ENCODE measurements around the gene PRPSAP1. TPM values are rescaled to one million over a fixed set of nuclear protein-coding genes. Genes with fewer than 3 reads are reported as not detected.
A peak's percentile ranks its signal among the peaks of the same experiment; 100 is the strongest.

PRPSAP1 gene
- total and polyA plus RNA-seq, 2 of the 8 experiments (the other 6 are each of a cell fraction or from before 2014, with no cell fraction given): 32.0 to 54.2 TPM

DNA sequence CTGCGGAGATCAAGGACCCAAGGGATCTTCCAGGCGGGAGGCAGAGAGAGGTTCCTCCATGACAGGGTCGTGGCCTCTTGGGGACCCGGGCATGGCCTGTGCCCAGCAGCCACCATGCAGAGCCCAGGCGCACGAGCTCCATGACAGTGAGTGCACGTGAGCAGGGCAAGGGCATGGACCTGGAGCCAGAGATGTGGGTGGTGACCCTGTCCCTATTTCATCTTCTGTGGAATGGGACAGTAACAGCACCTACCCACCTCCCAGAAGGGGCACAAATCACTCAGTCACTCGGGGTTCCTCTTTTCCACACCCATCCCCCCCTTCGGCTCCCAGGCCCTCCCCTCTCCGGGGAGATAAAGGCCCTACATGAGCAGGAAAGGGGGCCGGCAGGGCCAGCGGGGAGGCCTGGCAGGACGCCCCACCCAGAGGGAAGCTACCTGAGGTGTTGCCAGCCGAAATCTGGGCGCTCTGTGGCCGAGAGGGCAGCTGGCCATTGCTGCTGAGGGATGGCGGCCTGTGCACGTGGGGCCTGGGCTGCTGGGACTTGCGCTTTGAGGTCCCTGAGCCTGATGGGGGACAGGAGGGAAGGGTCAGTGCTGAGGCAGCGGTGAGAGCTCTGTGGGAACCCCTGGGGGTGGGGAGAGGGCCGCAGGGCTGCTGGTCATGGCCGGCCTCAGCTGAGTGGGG, 78.2 kb downstream of the PRPSAP1 start:
- no peak overlapping the region for H3K56ac ChIP-seq (replicated peaks; ENCODE audit: insufficient read length, low read depth, low read length)
- H2AK5ac ChIP-seq (ENCODE audit: low read depth, low read length): no peak overlapping the region
- H3K4me2 ChIP-seq (ENCODE audit: insufficient read depth in 1 of 2, low read depth in 2 of 2, low read length in 2 of 2): no peak overlapping the region
- H3K9me3 ChIP-seq (ENCODE audit: insufficient read depth in 2 of 2, low read depth in 1 of 2, low read length in 1 of 2): no peaks in the 10 kb centered on the region
- H4K8ac ChIP-seq (ENCODE audit: extremely low read depth, insufficient read depth, low read length): no peak overlapping the region; the same call in 1 of the 2 replicates
- ChIA-PET POLR2A (ENCODE audit: partially characterized antibody) (interaction anchor here (0.6 to 2.0 kb wide), 4 partner anchors 11 to 108 kb away, joined by 3 to 5 read pairs (median 4); partner anchors contain the start of gene UBALD2), CTCF (ENCODE audit: partially characterized antibody) (interaction anchor here (0.6 to 3.6 kb wide), 22 partner anchors 12 to 261 kb away, joined by 3 to 32 read pairs (median 4); partner anchors contain the start of gene EXOC7)
- H4K5ac ChIP-seq (ENCODE audit: insufficient read length, low read depth, low read length): no peak overlapping the region
- H4K20me1 ChIP-seq (replicated peaks in 1 of 2; ENCODE audit: control insufficient read depth in 1 of 2, insufficient read depth in 2 of 2, low read length in 2 of 2): peaks cover 0 to 3% of the 10 kb centered on the region in 2 experiments
- peaks cover 3% of the 10 kb centered on the region; the same call in 1 of the 2 replicates for H3K23me2 ChIP-seq (ENCODE audit: low read depth, low read length)
- no peak overlapping the region for H3K4me3 ChIP-seq (ENCODE audit: extremely low read depth in 1 of 4, insufficient read depth in 2 of 4, low read depth in 3 of 4, low read length in 4 of 4)
- H3K27ac ChIP-seq (ENCODE audit: low read depth, low read length): no peak overlapping the region
- H3K79me2 ChIP-seq (ENCODE audit: control insufficient read depth in 1 of 2, insufficient read depth in 2 of 2, low read length in 2 of 2): no peaks in the 10 kb centered on the region
- DNase-seq (ENCODE audit: low read depth in 1 of 2, low spot score in 2 of 2) (no peak), FAIRE-seq (no peak)
- H2BK20ac ChIP-seq (ENCODE audit: low read length): no peak overlapping the region
- H3K23ac ChIP-seq (ENCODE audit: insufficient read length): no peak overlapping the region
- H4K91ac ChIP-seq (replicated peaks; ENCODE audit: insufficient read length, low read length): no peak overlapping the region
- H3K36me3 ChIP-seq (ENCODE audit: control insufficient read depth in 2 of 4, insufficient read depth in 4 of 4, low read length in 3 of 4): no peaks in the 10 kb centered on the region; a peak in 1 of 8 replicates
- no peaks in the 10 kb centered on the region for H3K27me3 ChIP-seq (replicated peaks in 1 of 4; ENCODE audit: control insufficient read depth in 3 of 4, extremely low read depth in 1 of 4, insufficient read depth in 3 of 4, low read length in 3 of 4)
- peaks cover 0 to 17% (median 12%) of the 10 kb centered on the region in 4 experiments; a peak in 6 of 7 replicates for H3K4me1 ChIP-seq (replicated peaks in 1 of 4; ENCODE audit: control insufficient read depth in 3 of 4, insufficient read depth in 4 of 4, low read length in 3 of 4)
- no peak overlapping the region for H2AFZ ChIP-seq (ENCODE audit: low read length)
- TF ChIP-seq SIN3A (conservative IDR thresholded peaks at IDR 0.05 in 1 of 2, IDR thresholded peaks at IDR 0.05 in 1 of 2; ENCODE audit: low read depth in 1 of 2, low read length in 2 of 2) (no peak), NANOG (IDR thresholded peaks at IDR 0.05; ENCODE audit: insufficient read depth, low read depth, low read length, poor library complexity, severe bottlenecking) (no peak), CHD1 (IDR thresholded peaks at IDR 0.05; ENCODE audit: low read depth, low read length) (no peak), TCF12 (IDR thresholded peaks at IDR 0.05; ENCODE audit: low read depth, low read length) (no peak), KDM1A (IDR thresholded peaks at IDR 0.05; ENCODE audit: borderline replicate concordance, low read length) (no peak), RNF2 (IDR thresholded peaks at IDR 0.05; ENCODE audit: borderline replicate concordance, low read depth, low read length, missing control alignments, poor library complexity, severe bottlenecking) (no peak), ASH2L (IDR thresholded peaks at IDR 0.05; ENCODE audit: low read length) (no peak), NRF1 (IDR thresholded peaks at IDR 0.05; ENCODE audit: low read depth, low read length) (no peak), JUN (IDR thresholded peaks at IDR 0.05; ENCODE audit: low read depth, low read length) (no peak), SP4 (IDR thresholded peaks at IDR 0.05; ENCODE audit: low read length) (no peak)
- TF ChIP-seq, protein P1, sequence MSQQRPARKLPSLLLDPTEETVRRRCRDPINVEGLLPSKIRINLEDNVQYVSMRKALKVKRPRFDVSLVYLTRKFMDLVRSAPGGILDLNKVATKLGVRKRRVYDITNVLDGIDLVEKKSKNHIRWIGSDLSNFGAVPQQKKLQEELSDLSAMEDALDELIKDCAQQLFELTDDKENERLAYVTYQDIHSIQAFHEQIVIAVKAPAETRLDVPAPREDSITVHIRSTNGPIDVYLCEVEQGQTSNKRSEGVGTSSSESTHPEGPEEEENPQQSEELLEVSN (IDR thresholded peaks at IDR 0.05): no peak
- no peak overlapping the region for H3K9ac ChIP-seq (replicated peaks in 1 of 4; ENCODE audit: extremely low read depth in 1 of 4, low read depth in 3 of 4, low read length in 3 of 4)
- no peaks in the 10 kb centered on the region for H3K79me1 ChIP-seq (ENCODE audit: low read depth, low read length)
- no peak overlapping the region for H2BK120ac ChIP-seq (replicated peaks; ENCODE audit: low read depth, low read length)
- WGBS, 2 experiments (ENCODE audit: extremely low coverage in 1 of 2, insufficient coverage in 1 of 2, insufficient read length in 1 of 2, insufficient replicate concordance in 2 of 2, low coverage in 1 of 2, low lambda C conversion rate in 2 of 2, missing lambda C conversion rate in 1 of 2): 83% methylated on average over 22 of the region's 22 CpGs; no CpG with 5 or more reads in 1 of the 2 experiments
- no peak overlapping the region for H3K14ac ChIP-seq (ENCODE audit: insufficient read length)
- H2BK5ac ChIP-seq (ENCODE audit: low read depth, low read length): no peak overlapping the region
- no peak overlapping the region for H2BK15ac ChIP-seq (ENCODE audit: low read length)
- 0 out of 2 replicates have a peak overlapping the region, but pooled peaks have one; percentile 14 for H2BK12ac ChIP-seq (ENCODE audit: low read depth, low read length)
- no peak overlapping the region for H3K18ac ChIP-seq (ENCODE audit: extremely low read depth, low read length)
- H3K4ac ChIP-seq (replicated peaks; ENCODE audit: insufficient read length, low read depth, low read length): no peak overlapping the region
